Mucosa of gallbladder (tissue), 1 donor: ENCODE measurements around the gene DMBX1. TPM values are rescaled to one million over a fixed set of nuclear protein-coding genes. Genes with fewer than 3 reads are reported as not detected.

Experiments
- DNase-seq: peaks from one replicate; pipeline ENCODE4 v3.0.0-alpha.2; 2020; ENCODE audit warnings: low spot score
- total RNA-seq: library from RNA; stranded (reverse); gene quantifications from one replicate; pipeline ENCODE4 v1.2.1, GENCODE V29; 2021
- donor health status: DM: no; HTN: no; CAD: no.

DMBX1 gene
- not detected for total RNA-seq

- peak; percentile 13 for DNase-seq
Observed at GRCh38 chr1:46489638-46490405, at the start of gene DMBX1. Gene DMBX1, plus strand, starts transcription at chr1:46489836. Its CDS starts 17,175 bp downstream, at chr1:46507011.

DNA sequence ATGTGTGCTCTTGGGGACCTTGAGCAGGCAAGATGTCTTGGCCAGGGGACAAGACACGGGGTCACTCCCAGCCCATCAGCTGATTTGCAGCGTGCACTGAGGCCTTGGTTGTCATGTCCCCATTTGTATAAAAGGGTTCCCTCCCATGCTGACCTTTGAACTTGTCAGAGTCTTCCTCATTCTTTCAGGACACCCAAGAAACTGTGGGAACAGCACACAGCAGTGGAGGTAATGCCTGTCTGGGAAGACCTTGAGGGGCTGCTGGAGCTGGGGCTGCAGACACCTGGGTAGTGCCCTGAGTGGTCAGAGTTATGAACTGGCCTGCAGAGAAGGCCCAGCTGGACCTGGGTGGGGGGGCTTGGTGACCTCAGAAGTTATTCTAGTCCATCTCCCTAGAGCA is 49.2 kb upstream of the DMBX1 start:
- no peak for DNase-seq

GRCh38 chr1:46442317-46443161 is 47.1 kb upstream of the DMBX1 start:
- DNase-seq, result peak; percentile 74

- no peak for DNase-seq
Observed at GRCh38 chr1:46444466-46444865, 45.2 kb upstream of the DMBX1 start.

- no peak for DNase-seq
Observed at GRCh38 chr1:46445773-46446256, 43.8 kb upstream of the DMBX1 start.

GRCh38 chr1:46446646-46447498 is 42.8 kb upstream of the DMBX1 start:
- DNase-seq, result peak; percentile 81

- DNase-seq, result no peak
Observed at GRCh38 chr1:46447499-46448108, 42.0 kb upstream of the DMBX1 start.

DNA sequence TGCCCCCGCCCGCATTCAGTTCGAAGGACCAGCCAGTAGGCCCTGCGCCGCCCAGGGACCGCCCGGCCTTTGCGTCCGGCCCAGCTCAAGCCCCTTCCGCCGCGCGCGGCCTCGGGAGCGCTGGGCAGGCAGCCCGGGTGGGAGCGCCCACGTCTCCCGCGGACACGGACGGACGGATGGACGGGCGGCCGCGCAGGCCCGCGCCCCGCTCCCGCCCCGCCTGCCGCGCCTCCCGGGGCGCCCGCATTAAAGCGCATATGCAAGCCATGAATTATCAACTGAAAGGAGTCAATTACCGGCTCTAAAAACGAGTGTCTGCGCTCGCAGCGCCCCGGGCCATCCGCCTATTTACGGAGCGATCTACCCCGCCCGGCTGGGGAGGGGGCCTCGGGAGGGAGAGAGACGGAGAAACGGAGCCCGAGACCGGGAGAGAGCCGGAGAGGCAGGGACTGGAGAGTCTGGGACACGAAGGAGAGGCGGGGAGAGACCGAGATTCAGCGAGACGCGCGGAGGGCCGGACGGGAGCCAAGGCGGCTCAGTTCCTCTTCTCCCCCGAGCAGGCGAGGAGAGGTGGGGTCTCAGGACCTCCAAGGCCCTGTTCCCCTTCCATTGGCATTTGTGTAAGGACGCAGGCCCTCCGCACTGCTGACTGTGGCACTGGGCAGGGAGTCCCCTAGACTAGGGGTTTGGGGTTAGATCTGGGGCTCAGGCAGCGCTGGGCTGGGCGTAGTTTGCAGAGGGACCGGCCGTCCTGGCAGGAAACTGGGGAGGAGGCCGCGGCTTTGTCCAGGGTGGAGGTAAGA is 41.3 kb upstream of the DMBX1 start:
- DNase-seq, result no peak

GRCh38 chr1:46449223-46450159 is 40.1 kb upstream of the DMBX1 start:
- DNase-seq, result no peak

DNA sequence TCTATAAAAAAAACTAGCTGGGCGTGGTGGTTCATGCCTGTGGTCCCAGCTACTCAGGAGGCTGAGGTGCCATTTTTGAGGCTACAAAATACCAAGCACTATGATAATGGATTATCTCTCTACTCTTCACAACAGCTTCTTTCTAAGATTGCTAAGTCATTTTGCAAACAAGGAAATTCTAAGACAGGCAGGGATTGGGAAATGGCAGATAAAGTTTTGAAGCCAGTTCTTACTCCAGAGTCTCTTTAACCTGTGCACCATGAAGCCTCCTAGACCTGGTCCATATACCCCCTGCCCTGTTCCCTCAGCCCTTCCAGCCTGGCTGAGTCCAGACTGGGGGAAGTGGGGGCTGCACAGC is 39.5 kb upstream of the DMBX1 start:
- no peak for DNase-seq

DNA sequence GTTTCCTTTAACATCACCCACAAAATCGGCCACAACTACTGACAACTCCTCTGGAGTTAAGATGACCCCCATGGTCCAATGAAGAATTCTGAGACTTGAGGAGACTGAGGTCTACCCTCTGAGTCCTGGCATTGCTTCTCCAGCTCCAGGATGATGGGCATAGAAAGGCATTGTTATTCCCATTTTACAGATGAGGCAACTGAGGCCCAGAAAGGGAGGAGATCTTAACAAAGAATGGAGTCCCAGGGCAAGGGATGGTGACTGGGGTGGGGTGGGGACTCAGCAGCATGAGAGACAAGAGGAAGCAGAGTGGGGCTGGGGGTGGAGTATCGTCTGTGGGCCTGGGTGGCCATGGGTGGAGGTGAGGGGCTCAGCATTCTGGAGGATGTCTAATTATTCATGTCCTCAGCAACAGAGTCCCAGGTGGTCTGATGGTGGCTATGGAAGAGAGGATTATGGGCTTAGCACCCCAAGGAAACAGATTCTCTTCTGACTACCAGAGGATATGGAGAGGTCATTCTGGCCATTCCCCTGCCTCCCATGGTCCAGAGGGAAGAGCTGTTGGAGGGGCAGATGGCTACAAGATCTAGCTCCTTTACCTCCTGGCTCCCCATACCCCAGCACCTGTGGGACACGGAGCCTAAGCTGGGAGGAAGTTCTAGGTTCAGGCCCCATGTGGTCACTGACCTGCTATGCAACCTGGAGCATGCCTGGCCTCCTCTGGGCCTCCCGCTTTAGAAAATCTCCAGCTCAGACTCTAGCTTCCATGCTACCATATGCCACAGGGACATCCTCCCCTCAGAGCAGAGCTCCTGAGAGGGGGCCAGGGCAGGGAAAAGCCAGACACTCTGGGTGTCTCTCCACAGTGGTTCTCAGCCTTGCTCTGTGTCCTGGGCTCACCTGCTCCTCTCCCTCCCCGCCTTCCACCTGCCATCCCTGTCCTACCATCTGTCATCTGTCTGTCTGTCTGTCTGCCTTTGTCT is 37.4 kb upstream of the DMBX1 start:
- DNase-seq, result no peak

- no peak for DNase-seq
Observed at GRCh38 chr1:46452931-46453325, 36.7 kb upstream of the DMBX1 start.

GRCh38 chr1:46453449-46453848 is 36.2 kb upstream of the DMBX1 start:
- DNase-seq, result no peak

GRCh38 chr1:46455951-46456350 is 33.7 kb upstream of the DMBX1 start:
- DNase-seq, result no peak

DNA sequence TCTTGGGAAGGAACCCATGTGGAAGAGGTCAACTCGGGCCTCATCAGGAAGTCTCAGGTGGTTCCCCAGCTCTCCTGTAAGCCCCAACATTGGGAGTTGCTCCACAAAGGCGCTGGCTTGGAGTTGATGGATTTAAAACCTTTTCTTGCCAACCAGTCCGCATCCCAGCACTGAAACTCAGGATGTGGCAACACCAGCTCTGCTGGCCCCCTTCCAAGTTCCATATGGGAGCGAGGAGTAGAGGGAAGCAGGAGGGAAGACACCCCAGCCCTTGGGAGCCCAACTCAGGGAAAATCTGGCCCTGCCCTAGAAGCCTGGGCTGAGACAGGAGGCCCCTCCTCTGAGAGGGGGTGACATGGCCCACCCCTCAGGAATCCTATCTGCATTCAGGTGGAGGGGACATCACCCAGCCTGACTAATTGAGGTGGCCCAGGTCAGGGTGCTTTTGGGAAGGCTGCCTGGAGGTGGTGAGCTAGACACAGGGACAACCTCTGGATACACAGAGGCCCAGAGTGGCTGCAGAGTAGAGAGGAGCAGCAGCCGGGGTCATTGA is 33.1 kb upstream of the DMBX1 start:
- DNase-seq, result no peak

DNA sequence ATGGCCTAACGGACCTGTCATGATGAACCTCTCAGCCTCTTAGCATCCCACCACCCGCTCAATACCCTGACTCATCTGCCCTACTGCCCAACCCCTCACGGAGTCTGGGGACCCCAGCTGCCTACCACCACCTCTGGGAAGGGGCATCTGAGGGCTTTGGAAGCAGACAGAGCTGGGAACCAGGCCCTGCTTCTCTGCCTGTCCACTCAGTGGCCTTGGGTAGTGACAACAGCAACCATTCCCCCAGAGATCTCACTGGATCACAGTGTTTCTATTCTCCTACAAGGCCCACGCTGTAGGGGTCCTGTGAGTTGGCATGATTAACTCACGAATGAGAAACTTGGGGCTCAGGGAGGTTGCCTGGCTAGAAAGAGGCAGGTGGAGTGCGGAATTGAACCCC is 32.5 kb upstream of the DMBX1 start:
- no peak for DNase-seq

- no peak for DNase-seq
Observed at GRCh38 chr1:46458190-46458589, 31.4 kb upstream of the DMBX1 start.

DNA sequence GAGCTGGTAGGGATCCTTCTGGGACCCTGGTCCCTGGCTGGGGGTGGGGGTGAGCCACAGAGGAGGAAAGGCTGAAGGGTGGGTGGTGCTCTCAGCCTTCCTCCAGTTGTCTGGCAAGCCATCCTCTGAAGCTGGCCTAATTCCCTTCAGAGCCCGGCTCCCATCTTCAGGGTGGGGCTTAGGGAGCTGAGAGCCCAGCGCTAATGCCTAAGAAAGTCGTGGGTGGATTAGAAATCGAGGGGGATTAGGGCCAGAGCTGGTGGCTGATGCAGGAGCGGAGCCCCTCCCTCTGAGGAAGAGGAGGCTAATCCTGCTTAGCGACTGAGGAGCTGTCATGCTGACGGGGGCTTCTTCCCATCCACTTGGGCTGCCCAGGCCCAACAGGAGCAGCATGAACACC is 30.8 kb upstream of the DMBX1 start:
- no peak for DNase-seq
